ENCODE results near the gene TYK2.

GRCh38 chr19:10361569-10362011 lies 18.8 kb downstream of the TYK2 start:
- TF ChIP-seq CTCF (IDR thresholded peaks at IDR 0.05) = no peak
- no peak for TF ChIP-seq POLR2A (IDR thresholded peaks at IDR 0.05)

Data from body of pancreas (tissue), 4 donors.